HG03064 (cell line): ENCODE data around the gene MBTPS1.

Experiments used
- ATAC-seq: cut with Tn5 transposase; IDR thresholded peaks from one replicate; pipeline ENCODE4 v1.9.1; 2021; ENCODE audit warnings: low read depth; ENCODE audit not compliant: unreplicated experiment

The MBTPS1 gene

DNA sequence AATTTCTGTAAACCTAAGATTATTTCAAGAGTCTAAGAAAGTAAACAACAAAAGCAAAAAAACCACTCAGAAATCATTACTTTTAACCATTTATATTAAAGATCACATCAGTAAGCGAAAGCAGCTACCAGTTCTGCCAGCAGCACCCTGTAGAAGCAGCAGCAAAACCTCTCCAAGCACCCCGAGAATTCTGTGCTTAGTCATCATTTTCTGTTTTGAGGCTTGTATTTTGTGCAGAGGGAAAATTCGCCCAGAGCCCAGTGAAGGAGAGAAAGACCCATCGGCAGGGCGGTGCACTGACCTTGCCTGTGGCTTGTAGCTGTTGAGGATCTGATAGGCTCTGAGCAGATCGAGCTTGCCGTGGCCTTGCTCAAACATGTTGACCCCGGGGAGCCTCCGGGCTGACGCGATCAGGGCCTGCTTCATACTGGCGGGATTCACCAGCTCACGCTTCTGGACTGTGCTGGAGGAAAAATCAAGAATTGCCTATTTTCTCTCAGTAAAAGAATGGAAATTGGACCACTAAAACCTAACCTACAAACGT, 35.2 kb downstream of the MBTPS1 start:
- ATAC-seq: no peak

DNA sequence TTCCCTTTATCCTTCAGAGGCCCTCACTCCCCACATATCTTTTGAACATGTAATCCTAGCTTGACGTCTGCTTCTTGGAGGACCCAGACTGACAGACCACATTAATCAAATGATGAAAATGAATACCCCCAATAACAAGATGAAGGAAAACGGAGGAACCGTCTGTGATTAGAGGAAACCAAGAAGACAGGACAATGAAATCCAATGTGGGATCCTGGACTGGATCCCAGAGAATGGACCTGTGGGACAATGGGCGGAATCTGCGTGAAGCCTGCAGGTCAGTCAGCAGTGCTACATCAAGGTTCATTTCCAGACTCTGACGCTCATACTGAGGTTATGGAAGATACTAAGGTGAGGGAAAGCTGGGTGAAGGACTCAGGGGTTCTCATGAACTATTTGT, 35.9 kb downstream of the MBTPS1 start:
- no peak for ATAC-seq

DNA sequence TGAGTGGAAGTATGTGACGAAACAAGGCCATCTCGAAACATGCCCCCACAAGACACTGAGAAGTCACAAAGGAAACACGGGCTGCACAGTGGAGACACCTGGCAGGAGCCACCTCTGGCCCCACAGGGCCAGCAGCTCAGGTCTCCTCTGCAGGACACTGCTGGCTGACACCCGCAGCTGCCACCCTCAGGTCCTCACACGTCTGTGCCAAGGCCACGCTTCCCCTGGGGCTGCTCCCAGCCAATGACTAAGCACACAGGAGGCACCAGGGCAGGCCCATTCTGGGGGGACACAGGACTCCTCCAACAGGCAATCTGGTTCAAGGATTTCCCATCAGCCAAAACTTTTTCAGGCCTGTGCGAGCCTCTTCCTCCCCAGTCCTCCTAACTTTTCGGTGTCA, 36.4 kb downstream of the MBTPS1 start:
- no peak for ATAC-seq

DNA sequence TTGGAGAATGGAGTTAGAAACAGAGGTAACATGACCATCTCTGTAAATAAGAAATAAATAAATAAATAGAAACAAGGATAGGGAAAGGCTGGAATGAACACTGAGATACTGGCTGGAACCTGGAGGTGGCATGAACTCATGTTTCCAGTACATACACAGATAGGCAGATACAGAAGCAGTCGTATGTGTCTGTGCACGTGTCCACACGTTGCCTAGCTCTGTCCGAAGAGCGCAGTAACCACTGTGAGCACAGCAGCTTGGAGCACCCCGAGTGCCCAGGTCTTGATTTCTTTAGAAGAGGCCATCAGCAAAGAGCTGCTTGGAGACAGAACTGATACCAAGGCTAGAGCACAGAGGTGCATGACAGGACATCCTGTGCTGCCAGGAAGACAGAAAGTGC, 37.1 kb downstream of the MBTPS1 start:
- ATAC-seq: no peak

DNA sequence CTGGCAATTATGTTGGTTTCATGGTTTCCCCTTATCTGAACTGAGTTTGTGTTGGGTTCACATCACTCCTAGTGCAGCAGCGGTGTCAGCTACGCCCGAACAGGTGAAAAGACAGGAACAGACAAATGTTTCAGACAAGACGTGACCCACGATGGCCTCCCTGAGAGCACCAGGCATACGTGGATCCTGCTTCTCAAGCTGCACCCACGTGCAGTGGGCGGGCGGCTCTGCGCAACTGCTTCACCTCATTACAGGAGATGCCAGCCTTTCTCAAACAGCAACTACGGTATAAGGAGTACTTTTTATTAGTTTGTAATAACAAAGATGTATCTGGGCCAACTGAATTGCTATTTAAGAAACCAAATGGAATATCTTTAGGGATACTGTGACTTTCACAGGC, 41.4 kb downstream of the MBTPS1 start:
- ATAC-seq: no peak

- no peak for ATAC-seq
Observed at GRCh38 chr16:84074721-84075120, 42.0 kb downstream of the MBTPS1 start.

DNA sequence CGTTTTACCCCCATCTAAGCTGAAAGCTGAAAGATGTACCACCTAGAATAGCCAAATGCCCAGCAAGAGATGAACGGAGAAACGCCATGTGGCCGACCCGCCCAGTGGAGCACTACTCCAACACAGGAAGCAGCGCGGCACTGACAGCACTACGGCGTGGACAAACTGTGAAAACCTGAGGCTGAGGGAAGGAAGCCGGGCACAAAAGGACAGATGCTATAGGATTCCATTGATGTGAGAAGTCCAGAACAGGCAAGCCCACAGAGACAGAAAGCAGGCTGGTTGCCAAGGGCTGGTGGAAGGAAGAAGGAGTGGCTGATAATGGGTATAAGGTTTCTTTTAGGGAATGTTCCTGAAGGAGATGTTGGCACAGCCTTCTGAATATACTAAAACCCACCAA, 44.7 kb downstream of the MBTPS1 start:
- no peak for ATAC-seq

DNA sequence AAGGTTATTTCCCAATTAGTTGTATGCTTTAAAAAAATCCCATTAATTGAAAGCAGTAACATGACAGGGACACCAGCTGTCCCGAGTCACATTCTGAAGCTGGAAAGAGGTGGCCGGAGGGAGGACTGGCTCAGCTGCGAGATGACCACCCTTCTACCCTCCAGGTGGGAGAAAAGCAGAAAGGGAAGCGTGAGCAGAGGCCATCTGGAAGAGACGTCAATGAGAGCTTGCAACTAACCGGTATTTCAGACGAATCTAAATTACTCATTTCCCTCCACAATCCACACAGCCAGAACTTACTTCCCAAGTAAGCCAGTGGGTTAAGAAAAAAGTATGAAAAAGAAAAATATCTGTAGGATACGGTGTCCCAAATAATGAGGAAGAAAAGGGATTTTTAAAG, 45.6 kb downstream of the MBTPS1 start:
- ATAC-seq: no peak

DNA sequence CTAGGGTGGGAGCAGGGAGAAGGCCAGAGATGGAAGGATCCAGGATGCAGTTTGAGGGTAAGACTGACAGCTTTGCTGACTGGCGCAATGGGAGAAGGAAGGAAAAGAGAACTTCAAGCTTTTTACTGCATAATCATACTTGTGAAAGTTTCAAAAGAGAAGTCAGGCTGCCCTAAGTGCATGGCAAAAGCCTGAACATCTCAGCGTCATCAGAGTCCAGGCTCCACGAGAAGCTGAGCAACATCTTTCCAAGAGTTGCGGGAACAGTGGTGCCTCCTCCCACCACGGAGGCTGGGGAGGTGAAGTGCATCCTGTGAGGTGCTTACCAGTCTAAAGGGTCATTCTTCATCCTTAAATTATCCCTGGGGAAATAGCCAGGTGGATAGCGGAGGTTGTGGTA, 47.2 kb downstream of the MBTPS1 start:
- ATAC-seq: no peak

DNA sequence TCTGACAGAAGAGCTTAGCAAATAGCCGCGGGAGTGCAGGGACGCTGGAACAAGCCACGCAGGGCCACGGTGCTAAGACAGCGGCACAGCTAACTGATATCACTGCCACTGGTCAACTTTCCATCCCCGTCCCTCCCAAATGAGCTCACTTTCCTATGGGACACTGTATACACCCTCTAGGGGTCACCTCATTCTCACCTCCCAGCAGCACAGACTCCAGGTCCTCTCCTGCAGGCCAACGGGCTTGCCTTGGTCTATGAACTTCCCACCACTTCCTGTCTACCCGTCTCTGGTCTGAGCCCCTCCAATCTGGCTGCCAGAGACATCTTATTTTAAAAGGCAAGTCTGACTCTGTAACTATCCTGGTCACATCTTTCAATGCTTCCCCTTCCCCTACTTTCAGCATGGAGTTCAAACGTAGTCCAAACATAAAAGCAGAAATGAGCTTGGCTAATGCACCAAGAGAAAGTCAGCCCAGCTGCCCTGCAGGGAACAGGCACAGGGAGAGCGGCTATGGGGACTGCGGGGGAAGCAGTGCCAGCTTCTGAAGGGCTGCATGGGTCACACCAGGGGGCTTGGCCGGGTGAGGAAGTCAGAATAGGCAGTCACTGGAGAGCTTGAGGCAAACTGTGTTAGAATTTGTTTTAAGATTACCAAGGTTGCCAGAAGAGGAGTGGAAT, 47.8 kb downstream of the MBTPS1 start:
- ATAC-seq: no peak

GRCh38 chr16:84068041-84068440, 48.7 kb downstream of the MBTPS1 start:
- no peak for ATAC-seq

- no peak for ATAC-seq
Observed at GRCh38 chr16:84067640-84068039, 49.1 kb downstream of the MBTPS1 start.

DNA sequence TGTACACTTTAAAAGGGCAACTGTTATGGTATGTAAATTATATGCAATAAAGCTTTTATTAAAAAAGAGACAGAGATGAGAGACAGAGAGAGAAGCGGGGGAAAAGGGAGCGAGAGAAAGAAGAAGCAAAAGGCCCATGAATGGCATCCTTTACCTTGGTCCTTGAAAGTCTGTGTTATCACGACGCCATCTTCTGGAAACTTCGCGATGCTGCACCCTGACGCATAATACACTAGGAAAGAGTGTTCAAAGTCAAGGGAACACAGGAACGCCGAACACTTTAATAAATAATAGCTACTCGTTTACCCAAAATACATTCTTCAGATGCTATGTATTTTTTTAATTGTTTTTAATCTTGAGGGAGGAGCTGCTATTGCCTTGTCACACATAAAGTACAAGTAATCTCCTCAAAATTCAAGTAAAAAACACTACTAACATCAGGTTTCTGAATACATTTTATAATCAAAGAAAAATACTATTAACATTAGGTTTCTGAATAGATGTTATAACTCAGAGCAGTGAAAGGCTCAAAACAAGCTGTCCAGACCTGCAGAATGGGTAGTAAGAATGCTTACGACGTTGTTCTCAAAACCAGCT, 51.1 kb downstream of the MBTPS1 start:
- no peak for ATAC-seq

DNA sequence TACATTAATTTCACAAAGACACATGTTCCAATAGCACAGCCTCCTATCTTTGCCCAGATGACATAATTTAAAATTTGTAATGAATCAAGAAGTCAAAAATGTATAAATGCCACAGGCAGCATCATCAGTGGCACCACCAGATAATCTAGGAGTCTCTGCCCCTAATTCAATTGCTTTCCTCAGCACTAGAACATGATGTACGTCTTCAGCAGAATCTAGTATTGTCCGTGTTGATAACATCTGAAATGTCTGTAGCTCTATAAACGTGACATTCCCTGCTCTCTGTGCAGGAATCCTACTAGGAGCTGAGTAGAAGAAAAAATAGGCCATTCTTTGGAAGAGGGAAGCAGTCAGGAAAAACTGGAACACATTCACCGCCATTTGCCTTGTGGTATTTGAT, 52.8 kb downstream of the MBTPS1 start:
- ATAC-seq: no peak

GRCh38 chr16:84062734-84063640, 53.8 kb downstream of the MBTPS1 start:
- ATAC-seq: no peak

DNA sequence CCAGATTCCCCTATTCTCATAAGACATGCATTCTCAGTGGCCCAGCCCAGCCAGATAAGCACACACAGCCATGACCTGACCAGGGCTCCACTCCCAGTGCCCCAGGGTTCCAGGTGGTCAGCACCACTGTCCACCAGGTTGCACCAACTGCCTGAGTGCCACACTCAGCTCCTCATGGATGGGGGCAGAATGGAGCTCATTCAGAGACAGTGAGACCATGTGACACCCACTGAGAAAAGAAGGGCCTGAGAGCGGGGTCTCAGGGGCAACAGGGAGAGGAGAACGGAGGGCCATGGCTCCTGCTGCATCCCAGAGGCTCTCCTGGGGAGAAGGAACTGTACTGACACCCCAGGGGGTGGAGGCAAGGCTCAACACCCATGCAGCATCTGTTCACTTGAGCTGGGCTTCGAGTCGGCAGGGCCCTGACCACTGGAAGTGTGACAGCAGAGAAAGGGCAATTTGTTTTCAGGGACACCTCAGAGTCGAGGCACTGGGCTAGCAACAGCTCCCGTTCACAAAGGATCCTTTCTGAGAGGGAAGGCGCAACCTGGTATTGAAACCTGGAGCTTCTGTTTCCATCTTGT, 55.4 kb downstream of the MBTPS1 start:
- ATAC-seq: no peak

DNA sequence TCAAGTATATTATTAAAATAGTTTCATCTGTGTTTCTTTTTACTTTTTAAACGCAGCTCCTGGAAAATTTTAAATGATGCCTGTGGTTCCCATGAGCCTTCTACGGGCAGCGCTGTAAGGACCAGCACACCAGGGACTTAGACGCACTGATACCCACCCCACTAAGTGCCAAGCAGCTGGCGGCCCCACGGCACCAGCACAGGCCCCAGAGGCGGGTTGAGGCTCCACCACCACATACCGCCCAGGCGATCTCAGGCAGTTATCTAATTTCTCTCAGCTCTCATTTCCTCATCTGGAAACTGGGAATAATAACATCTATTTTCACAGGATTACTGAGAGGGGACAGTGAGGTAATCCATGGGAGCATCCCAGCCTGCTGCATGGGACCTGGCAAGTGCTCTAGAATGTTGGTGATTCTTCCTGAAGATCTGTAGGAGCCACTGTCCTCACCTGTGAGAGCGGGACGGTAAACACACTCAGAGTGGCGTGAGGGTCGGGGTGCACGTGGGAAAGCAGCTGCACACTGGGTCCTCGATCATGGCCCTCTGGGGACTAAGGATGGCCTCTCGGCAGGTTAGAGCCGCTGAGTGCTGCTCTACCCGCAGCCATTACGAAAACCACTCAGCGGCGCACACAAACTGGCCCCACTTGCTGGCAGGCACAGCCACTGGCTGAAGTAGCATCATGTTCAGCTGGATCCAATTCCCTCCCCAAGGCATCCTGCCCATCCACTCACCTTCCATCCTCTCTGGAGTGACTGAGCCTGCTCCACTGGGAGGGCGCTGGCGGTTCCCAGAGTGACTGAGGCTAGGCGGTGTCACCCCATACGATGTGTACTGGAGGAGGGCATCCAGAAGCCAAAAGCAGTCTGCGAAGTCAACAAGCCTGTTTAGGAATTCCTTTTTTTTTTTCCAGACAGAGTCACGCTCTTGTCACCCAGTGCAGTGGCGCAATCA, 56.5 kb downstream of the MBTPS1 start:
- no peak for ATAC-seq

- no peak for ATAC-seq
Observed at GRCh38 chr16:84059111-84059510, 57.6 kb downstream of the MBTPS1 start.

- no peak for ATAC-seq
Observed at GRCh38 chr16:84058664-84059063, 58.1 kb downstream of the MBTPS1 start.

GRCh38 chr16:84058211-84058610, 58.5 kb downstream of the MBTPS1 start:
- ATAC-seq: no peak
